Activated CD4-positive, alpha-beta T cell treated with anti-CD3 and anti-CD28 coated beads, Interleukin-2, amount 50 U/mL, for 4 hours (primary cell): ENCODE data around the gene KRTAP13-4.

Experiments
- DNase-seq, 2 experiments: peaks; one replicate each; pipeline ENCODE4 v3.0.0-alpha.2; 2020

Gene KRTAP13-4, protein sequence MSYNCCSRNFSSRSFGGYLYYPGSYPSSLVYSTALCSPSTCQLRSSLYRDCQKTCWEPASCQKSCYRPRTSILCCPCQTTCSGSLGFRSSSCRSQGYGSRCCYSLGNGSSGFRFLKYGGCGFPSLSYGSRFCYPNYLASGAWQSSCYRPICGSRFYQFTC

GRCh38 chr21:30430170-30430655 lies at the start of gene KRTAP13-4:
TSS of gene KRTAP13-4 (plus strand) at chr21:30430220. CDS start at chr21:30430276, 56 bp downstream.
- no peak for DNase-seq

DNA sequence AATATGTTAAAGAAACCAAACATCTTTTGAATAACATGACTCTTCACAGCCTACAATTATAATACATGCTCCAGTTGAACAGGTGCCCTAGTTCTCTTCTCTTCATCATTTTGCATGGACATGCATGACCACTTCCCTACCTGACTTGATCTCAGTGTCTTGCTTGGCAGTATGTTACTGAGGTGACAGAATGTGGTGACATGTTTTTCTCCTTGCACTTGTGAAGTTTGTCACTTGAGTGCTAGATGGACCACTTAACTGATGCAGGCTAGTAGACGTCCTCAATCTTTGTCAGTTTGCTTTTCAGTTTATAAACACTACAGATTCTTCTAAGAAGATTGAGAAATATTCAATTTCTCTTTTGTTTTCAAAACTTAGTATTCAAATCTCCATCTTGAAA lies 47.8 kb upstream of the KRTAP13-4 start:
- DNase-seq, result no peak

- DNase-seq, result no peak
Measured at GRCh38 chr21:30391492-30392025, 38.5 kb upstream of the KRTAP13-4 start.

- DNase-seq, result no peak
Measured at GRCh38 chr21:30395731-30396130, 34.3 kb upstream of the KRTAP13-4 start, which contains the start of gene KRTAP13-1. TSS of gene KRTAP13-1 (plus strand) at chr21:30396031. CDS start at chr21:30396087, 56 bp downstream.

GRCh38 chr21:30408782-30409494 lies 21.1 kb upstream of the KRTAP13-4 start:
- DNase-seq, result no peak

- DNase-seq, result no peak
Measured at GRCh38 chr21:30415993-30416392, 14.0 kb upstream of the KRTAP13-4 start.

GRCh38 chr21:30425826-30426225 lies 4.2 kb upstream of the KRTAP13-4 start, which contains the start of gene KRTAP13-3:
TSS of gene KRTAP13-3 (minus strand) at chr21:30425926. CDS start at chr21:30425912, 14 bp downstream.
- DNase-seq, result no peak

GRCh38 chr21:30426731-30427130 lies 3.3 kb upstream of the KRTAP13-4 start:
- no peak for DNase-seq

- no peak for DNase-seq
Measured at GRCh38 chr21:30434033-30434631, 4.1 kb downstream of the KRTAP13-4 start.

- no peak for DNase-seq
Measured at GRCh38 chr21:30437010-30437565, 7.1 kb downstream of the KRTAP13-4 start.

DNA sequence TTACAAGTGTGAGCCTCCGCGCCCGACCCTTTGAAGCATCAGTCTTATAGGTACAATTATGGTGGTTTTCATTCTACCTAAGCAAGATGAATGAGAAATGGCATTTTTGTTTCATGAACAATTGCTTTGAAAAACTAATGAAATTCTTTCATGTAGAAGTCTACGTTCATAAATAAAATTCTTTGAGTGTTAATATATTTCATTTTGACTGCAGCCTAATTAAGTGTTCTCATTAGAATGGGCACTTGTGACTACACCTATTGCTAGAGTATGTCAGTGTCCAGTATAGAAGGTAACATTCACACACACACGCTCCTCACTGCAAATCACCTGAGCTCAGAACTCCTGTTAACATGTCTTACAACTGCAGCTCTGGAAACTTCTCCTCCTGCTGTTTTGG lies 10.0 kb downstream of the KRTAP13-4 start, which contains the start of gene KRTAP15-1:
Gene KRTAP15-1, plus strand, starts transcription at position 301 of the 400 bp plus-strand sequence. Its CDS starts 53 bp downstream, at position 354.
- no peak for DNase-seq

DNA sequence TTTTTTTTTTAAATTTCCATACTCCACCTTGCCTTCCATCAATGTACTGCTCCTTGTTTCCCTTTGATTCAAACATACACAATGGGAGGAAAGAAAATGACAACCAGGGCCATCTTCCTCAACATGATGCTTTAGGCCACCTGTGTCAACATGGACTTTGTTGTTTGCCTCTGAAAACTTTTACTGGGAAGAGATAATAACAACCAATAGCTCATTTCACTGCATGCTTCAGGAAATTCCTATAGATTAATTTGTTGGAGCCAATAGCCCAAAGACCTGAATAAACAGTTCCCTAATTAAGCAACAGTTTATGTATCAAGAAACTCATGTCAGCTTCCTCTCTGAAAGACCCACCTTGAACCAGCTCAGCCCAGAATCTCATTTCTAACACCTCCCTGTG lies 13.2 kb downstream of the KRTAP13-4 start:
- no peak for DNase-seq

GRCh38 chr21:30444204-30444603 lies 14.2 kb downstream of the KRTAP13-4 start:
- no peak for DNase-seq

GRCh38 chr21:30447056-30447455 lies 17.0 kb downstream of the KRTAP13-4 start:
- no peak for DNase-seq

DNA sequence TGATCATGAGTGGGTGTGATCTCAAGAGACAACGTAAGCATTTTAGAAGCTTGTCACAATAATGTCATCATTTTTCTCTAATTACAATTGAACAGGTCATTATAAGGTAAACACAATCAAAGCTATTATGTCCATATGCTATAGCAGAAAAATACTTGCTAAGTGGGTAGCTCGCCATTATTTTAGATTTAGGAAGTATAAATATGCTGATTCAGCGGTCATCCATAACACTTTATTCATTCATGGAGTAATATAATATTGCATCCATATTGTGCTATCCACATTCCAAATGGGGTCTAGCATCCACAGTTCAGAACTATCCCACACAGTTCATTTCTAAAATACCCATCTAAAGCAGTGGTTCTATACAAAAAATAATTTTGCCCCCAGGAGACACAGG lies 18.5 kb downstream of the KRTAP13-4 start:
- no peak for DNase-seq

DNA sequence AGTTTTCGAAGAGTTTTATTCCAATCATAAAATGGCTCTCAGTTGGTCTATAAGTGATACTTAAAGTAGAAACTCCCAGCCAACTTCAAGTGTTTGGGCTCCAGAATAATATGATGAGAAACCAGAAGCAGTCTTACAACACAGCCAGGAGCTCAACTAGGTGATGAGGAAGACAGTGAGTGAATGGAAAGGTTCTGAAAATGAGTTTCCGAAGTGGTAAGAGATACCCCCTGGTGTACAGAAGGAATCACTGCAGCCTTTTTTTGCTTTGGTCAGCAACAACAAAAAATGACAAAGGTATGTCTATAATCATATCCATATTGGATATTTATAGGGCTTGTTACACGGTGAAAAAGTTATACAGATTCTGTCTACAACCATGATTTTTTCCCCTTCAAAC lies 33.7 kb downstream of the KRTAP13-4 start:
- no peak for DNase-seq

DNA sequence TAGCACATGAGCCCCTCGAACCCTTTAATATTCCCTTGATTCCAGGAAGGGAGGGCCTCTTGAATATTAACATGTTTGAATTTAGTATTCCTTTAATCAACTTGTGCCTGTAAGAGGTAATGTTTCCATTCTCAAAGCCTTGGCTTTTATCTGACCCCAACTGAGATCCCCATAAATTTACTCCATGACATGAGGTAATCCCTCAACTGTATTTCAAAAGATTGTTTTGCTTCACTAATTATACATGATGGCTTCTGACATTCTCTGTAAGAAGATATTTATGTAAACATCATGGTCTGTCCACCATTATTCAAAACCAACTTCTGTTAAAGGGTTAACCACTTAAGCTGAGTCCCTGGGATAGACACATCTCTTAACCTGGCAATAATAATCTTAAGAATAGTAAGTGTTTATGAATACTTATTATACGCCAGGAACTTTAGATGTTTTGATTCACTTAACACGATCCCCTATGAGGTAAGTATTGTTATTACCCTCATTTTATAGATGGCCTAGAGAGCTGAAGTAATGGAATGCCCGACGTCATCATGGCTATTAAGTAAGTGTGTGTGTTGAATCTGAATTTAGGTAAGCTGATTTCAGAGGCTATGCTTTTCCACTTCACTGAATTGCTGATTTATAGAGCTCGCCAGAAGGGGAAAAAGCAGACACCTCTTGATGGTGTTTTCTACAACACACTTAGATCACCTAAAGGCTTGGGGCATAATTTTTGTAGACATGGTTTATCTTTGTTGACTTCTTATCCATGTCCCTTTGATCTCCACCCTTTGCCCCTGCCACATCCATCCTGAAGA lies 39.1 kb downstream of the KRTAP13-4 start:
- no peak for DNase-seq

DNA sequence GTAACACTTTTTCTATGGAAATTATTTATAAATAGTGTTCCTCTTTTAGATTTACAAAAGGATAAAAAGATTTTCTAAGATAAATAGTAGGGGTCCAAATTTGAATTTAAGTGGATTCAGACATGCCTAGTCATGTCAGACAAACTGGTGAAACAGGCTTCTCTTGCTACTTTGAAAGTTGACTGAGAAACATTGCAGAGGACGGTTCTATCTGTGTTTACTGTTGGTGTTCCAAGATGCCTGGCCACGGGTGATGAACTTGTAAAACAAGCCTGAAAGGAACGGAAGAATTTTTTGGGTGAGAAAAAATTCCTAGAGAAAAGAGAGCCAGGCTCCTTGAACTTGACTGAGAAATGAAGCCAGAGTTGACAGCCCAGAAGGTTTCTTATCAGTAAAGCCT lies 48.0 kb downstream of the KRTAP13-4 start:
- DNase-seq, result no peak

DNA sequence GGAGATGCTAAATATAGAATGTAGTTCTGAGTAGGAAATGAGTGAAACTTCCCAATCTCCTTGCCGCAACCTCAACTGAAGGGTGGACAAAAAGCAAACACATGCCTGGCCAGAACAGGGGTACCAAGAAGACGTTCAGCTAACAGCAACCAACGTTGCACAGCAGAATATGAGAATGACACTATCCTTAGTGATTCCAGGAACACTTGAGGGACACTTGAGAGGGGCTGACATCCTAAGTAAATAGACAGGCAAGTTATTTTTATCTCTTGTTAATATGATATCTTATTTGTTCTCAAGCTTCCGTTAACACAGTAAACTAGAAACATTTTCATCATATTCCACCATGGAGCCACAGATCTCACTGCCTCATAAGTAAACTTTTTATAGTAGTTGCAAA lies 49.2 kb downstream of the KRTAP13-4 start:
- DNase-seq, result no peak

DNA sequence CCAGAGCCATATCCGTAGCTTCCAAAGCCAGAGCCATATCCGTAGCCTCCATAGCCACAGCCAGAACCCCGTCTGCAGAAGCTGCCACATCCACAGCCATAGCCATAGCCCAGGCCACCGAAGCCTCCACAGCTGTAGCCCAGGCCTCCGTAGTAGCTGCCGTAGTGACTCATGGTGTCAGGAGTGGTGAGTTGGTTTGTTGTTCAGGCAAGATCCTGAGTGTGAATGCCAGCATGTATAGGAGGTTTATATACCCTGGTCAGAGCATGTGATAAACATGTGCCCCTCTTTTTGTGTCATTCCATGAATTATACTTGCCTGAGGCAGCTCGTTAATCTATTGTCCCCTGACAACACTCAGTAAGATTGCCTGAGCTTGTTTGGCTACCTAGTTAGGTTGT lies 50.1 kb downstream of the KRTAP13-4 start, which contains the start of gene KRTAP19-1:
Gene KRTAP19-1, minus strand, starts transcription at position 223 of the 400 bp plus-strand sequence. Its CDS starts 50 bp downstream, at position 173.
- DNase-seq, result no peak
